ENCODE data around the gene CALHM5.

DNA sequence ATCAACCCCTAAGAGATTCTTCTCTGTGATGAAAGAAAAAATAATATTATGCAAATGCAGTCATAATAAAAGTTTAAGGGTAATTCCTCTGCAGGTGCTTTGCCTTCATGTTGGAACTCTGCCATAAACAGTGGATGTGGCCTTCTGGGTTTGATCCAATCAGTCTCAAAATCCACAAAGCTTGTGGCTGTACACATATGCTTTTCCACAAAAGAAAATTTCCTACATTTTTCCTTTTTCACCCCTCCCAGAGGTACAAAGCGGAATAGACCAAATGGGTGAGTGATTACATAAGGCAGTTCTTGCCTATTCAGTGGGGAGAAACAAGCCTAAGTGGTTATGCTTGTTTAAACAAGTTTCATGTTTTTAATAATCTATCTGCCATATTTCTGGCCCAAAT lies 16.7 kb downstream of the CALHM5 start:
- TF ChIP-seq ZNF8 (CRISPR knock-in tag; IDR thresholded peaks at IDR 0.05) (no peak), RARB (CRISPR knock-in tag; IDR thresholded peaks at IDR 0.05) (no peak), BACH2 (CRISPR knock-in tag; IDR thresholded peaks at IDR 0.05; ENCODE audit: borderline replicate concordance) (no peak), ARNTL (CRISPR knock-in tag; IDR thresholded peaks at IDR 0.05; ENCODE audit: borderline replicate concordance, low read depth) (no peak), ESRRG (CRISPR knock-in tag; IDR thresholded peaks at IDR 0.05) (no peak), ISL1 (CRISPR knock-in tag; IDR thresholded peaks at IDR 0.05) (no peak)
- TF ChIP-seq, protein P1, sequence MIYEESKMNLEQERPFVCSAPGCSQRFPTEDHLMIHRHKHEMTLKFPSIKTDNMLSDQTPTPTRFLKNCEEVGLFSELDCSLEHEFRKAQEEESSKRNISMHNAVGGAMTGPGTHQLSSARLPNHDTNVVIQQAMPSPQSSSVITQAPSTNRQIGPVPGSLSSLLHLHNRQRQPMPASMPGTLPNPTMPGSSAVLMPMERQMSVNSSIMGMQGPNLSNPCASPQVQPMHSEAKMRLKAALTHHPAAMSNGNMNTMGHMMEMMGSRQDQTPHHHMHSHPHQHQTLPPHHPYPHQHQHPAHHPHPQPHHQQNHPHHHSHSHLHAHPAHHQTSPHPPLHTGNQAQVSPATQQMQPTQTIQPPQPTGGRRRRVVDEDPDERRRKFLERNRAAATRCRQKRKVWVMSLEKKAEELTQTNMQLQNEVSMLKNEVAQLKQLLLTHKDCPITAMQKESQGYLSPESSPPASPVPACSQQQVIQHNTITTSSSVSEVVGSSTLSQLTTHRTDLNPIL (CRISPR knock-in tag; IDR thresholded peaks at IDR 0.05; ENCODE audit: low read depth): no peak
- TF ChIP-seq, protein P2, sequence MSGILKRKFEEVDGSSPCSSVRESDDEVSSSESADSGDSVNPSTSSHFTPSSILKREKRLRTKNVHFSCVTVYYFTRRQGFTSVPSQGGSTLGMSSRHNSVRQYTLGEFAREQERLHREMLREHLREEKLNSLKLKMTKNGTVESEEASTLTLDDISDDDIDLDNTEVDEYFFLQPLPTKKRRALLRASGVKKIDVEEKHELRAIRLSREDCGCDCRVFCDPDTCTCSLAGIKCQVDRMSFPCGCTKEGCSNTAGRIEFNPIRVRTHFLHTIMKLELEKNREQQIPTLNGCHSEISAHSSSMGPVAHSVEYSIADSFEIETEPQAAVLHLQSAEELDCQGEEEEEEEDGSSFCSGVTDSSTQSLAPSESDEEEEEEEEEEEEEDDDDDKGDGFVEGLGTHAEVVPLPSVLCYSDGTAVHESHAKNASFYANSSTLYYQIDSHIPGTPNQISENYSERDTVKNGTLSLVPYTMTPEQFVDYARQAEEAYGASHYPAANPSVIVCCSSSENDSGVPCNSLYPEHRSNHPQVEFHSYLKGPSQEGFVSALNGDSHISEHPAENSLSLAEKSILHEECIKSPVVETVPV (CRISPR knock-in tag; IDR thresholded peaks at IDR 0.05): no peak

All from SK-N-SH treated with all-trans-retinoic acid at 6 μM for 48 hours (cell line).